Memory B cell (primary cell): ENCODE results near the gene C17orf75.
"Not testable (repeated sequence)": the region's sequence is repeated elsewhere in the genome, so short reads cannot be mapped to it uniquely, and the experiment has no call there.

ENCODE experiments used
- ATAC-seq: fragments of 150-1000 bp; cut with Tn5 transposase; 2 replicates; pipeline ENCODE4 v1.10.0; 2021; ENCODE audit warnings: low read depth, mild to moderate bottlenecking, moderate library complexity
- DNase-seq, 2 donors: peaks; one replicate each; pipeline ENCODE4 v3.0.0; 2022; ENCODE audit warnings: low spot score in 2 of 2
- H3K27ac Mint-ChIP-seq: one replicate; pipeline ENCODE4 v1.8.0; 2022; ENCODE audit warnings: mild to moderate bottlenecking, moderate library complexity, mixed read lengths
- H3K27me3 Mint-ChIP-seq: one replicate; pipeline ENCODE4 v1.8.0; 2022; ENCODE audit warnings: mixed read lengths
- H3K36me3 Mint-ChIP-seq: one replicate; pipeline ENCODE4 v1.8.0; 2022; ENCODE audit warnings: mild to moderate bottlenecking, mixed read lengths
- H3K4me1 Mint-ChIP-seq: one replicate; pipeline ENCODE4 v1.8.0; 2022; ENCODE audit warnings: mixed read lengths
- H3K4me3 Mint-ChIP-seq: one replicate; pipeline ENCODE4 v1.8.0; 2022; ENCODE audit warnings: mild to moderate bottlenecking, moderate library complexity, mixed read lengths
- H3K9me3 Mint-ChIP-seq: one replicate; pipeline ENCODE4 v1.8.0; 2022; ENCODE audit warnings: mixed read lengths

Gene C17orf75

DNA sequence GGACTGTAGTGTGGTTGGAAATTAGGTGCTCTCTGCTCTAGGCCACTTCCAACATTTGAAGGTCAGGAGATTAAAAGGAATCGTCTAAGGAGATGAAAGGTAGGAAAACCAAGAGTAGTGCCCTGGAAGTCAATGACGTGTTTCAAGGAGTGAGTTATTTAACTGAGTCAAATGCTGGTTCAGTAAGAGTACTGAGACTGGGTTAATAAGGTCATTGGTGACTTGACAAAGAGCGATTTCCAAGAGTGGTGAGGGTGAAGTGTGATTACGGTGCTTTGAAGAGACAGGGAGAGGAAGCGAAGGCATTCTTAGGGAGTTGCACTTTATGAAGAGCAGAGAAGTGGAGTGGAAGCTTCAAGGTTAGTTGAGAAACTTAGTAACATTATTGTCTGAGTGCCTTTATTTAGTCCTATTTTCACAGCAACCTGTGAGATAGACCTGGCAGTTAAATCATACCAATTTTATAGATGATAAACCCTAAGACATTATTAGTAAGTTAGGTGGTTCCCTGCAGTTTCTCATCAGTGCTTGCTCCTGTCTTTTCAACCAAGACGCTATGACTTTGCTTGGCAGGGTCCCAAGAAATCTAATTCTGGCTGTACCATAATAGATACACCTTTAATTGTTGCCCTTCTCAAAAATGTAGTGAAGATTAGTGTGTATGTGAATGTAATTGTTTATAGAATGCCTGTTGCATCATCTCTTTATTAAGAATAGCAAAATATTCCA, 13.8 kb upstream of the C17orf75 start:
- DNase-seq (no peak), ATAC-seq (no peak)
- Mint-ChIP-seq H3K4me3 (peak overlapping the region; percentile 1), H3K27ac (peak overlapping the region; percentile 7), H3K36me3 (peaks cover 17% of the 10 kb centered on the region), H3K27me3 (no peaks in the 10 kb centered on the region), H3K4me1 (peaks cover 15% of the 10 kb centered on the region), H3K9me3 (no peaks in the 10 kb centered on the region)

DNA sequence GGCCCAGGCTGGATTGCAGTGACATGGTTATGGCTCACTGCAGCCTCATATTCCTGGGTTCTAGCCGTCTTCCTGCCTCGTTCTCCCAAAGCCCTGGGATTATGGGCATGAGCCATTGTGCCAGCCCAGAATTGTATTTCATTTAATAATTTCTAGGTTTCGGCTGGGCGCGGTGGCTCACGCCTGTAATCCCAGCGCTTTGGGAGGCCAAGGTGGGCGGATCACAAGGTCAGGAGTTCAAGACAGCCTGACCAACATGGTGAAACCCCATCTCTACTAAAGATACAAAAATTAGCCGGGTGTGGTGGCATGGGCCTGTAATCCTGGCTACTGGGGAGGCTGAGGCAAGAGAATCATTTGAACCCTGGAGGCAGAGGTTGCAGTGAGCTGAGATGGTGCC, 10.8 kb upstream of the C17orf75 start:
- H3K27me3 Mint-ChIP-seq, ATAC-seq, H3K4me3 Mint-ChIP-seq, DNase-seq, H3K9me3 Mint-ChIP-seq, H3K27ac Mint-ChIP-seq: not testable (repeated sequence)
- Mint-ChIP-seq H3K36me3 (peaks cover 15% of the 10 kb centered on the region), H3K4me1 (peaks cover 19% of the 10 kb centered on the region)

- Mint-ChIP-seq H3K4me3 (peak overlapping the region; percentile 93), H3K27ac (peak overlapping the region; percentile 98), H3K36me3 (peaks cover 11% of the 10 kb centered on the region), H3K27me3 (no peaks in the 10 kb centered on the region), H3K9me3 (no peaks in the 10 kb centered on the region), H3K4me1 (peaks cover 15% of the 10 kb centered on the region)
- no peak for DNase-seq
- ATAC-seq, result peak; percentile 25
These were observed 8.9 kb upstream of the C17orf75 start for GRCh38 chr17:32350666-32351418.

DNA sequence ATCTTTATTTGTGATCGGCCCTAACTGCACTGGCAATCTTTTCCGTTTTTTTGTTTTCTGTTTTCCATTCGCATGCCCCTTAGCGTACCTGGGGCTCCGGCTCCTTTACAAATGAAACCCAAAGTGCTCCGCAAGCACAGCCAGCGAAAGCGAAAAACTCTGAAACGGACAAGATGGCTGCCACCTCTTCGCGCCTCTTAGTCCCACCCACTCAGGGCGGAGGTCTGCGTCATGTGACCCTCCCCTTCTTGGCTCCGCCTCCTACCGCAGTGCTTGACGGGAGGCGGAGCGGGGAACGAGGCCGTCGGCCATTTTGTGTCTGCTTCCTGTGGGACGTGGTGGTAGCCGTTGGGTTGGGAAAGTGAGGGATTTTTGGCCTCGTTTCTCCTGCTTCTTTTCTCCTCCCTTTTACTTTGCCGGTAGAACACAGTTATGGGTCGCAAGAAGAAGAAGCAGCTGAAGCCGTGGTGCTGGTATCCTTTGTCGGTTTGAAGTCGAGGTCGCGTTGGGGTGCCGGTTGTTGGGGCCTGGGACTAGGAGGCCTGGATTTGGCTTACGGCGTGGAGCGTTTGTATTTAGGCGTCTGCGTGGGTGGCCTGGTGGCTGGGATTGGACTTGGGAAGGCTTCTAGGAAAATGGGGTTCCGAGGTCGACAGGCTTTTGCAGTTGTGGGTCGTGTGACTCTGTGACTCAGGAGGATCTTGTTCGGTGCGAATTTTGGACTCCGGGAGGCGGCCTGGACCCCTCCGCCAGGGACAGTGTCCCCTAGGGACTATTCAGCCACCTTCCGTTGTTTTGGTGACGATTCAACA, 8.1 kb upstream of the C17orf75 start, which contains the start of gene ZNF207:
Gene ZNF207, plus strand, starts transcription at position 304 of the 812 bp plus-strand sequence. Its CDS starts 129 bp downstream, at position 433.
- peak; percentile 87 to 96 for DNase-seq
- Mint-ChIP-seq H3K27me3 (no peaks in the 10 kb centered on the region), H3K4me3 (peak within 1 kb of the TSS; percentile 93), H3K27ac (peak within 1 kb of the TSS; percentile 98), H3K4me1 (peaks cover 8% of the 10 kb centered on the region), H3K9me3 (no peaks in the 10 kb centered on the region), H3K36me3 (peaks cover 5% of the 10 kb centered on the region)
- peak; percentile 94 for ATAC-seq

- Mint-ChIP-seq H3K27ac (peak overlapping the region; percentile 98), H3K27me3 (no peaks in the 10 kb centered on the region), H3K36me3 (peaks cover 2% of the 10 kb centered on the region), H3K4me1 (peaks cover 4% of the 10 kb centered on the region), H3K9me3 (no peaks in the 10 kb centered on the region), H3K4me3 (peak overlapping the region; percentile 93)
- ATAC-seq (no peak), DNase-seq (no peak)
These were observed 7.5 kb upstream of the C17orf75 start for GRCh38 chr17:32349503-32349853.

GRCh38 chr17:32348483-32348800, 6.5 kb upstream of the C17orf75 start:
- ATAC-seq (no peak), DNase-seq (no peak)
- Mint-ChIP-seq H3K27ac (no peak overlapping the region), H3K4me3 (peak overlapping the region; percentile 21), H3K4me1 (peaks cover 4% of the 10 kb centered on the region), H3K27me3 (no peaks in the 10 kb centered on the region), H3K36me3 (peaks cover 2% of the 10 kb centered on the region), H3K9me3 (no peaks in the 10 kb centered on the region)

- no peaks in the 10 kb centered on the region for H3K27me3 Mint-ChIP-seq
- ATAC-seq (no peak), DNase-seq (no peak)
- H3K4me3 Mint-ChIP-seq, result no peak overlapping the region
- peaks cover 2% of the 10 kb centered on the region for H3K36me3 Mint-ChIP-seq
- H3K4me1 Mint-ChIP-seq, result peaks cover 12% of the 10 kb centered on the region
- no peak overlapping the region for H3K27ac Mint-ChIP-seq
- H3K9me3 Mint-ChIP-seq, result no peaks in the 10 kb centered on the region
These were observed 4.1 kb upstream of the C17orf75 start for GRCh38 chr17:32345951-32346600.

DNA sequence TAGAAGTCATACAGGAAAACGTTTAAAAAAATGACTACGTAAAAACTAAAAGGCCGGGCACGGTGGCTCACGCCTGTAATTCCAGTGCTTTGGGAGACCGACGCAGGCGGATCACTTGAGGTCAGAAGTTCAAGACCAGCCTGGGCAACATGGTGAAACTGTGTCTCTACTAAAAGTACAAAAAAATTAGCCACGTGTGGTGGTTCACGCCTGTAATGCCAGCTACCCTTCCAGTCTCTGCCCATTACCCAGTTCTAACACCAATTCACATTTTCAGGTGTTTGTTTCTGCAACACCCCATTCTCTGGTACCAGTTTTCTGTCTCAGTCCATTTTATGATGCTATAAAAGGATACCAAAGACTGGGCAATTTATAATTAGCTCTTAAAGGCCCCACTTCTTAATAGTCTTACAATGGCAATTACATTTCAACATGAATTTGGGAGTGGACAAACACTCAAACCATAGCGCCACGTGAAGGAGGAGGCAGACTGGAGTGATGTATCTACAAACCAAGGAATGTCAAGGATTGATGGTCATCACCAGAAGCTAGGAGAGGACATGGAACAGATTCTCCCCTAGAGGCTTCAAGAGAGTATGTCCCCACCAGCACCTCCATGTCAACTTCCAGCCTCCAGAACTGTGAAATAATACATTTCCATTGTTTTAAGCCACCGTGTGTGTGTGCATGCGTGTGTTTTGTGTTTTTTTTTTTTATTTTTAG, 791 bp upstream of the C17orf75 start:
- DNase-seq (no peak), ATAC-seq (no peak)
- Mint-ChIP-seq H3K9me3 (no peaks in the 10 kb centered on the region), H3K4me3 (peak overlapping the region; percentile 61), H3K27me3 (no peaks in the 10 kb centered on the region), H3K27ac (peak overlapping the region; percentile 94), H3K4me1 (peaks cover 11% of the 10 kb centered on the region), H3K36me3 (peaks cover 2% of the 10 kb centered on the region)

DNA sequence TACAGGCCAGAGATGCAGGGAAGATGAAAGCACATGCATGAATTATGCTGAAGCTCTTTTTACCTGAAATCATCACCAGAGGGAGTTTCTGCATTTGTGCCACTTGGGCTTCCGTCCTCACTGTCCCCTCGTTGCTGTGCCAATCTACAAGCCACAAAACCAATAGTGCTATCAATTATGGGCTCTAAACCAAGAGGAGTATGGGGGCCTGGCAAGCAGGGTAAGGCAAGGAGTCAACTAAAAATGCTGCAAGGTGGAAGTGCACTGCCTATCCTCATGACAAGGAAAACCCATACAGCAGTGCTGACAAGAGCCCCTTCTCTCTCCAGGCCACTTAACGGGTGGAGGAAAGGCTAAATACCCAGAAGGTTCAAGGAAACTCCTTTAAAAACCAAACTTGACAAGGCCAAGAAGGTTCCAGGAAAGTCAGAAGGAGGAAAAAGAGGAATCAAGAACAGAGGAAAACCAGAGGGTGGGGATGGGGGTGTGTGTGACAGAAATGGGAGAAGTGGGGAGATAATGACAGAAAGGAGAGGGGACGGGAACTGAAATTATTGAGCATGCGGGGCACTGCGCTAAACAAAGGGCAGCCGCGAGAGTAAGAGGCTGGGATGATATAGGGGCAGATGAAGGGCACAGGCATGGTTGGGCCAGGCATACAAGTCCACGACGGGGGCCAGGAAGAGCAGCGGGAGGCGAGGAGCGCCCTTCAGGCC, 674 bp downstream of the C17orf75 start:
- peak overlapping the region; percentile 98 for H3K4me3 Mint-ChIP-seq
- peak; percentile 52 for ATAC-seq
- H3K36me3 Mint-ChIP-seq, result peaks cover 2% of the 10 kb centered on the region
- H3K27ac Mint-ChIP-seq, result peak overlapping the region; percentile 94
- H3K4me1 Mint-ChIP-seq, result peaks cover 11% of the 10 kb centered on the region
- no peaks in the 10 kb centered on the region for H3K27me3 Mint-ChIP-seq
- DNase-seq, result peak; percentile 25 to 37
- no peaks in the 10 kb centered on the region for H3K9me3 Mint-ChIP-seq

DNA sequence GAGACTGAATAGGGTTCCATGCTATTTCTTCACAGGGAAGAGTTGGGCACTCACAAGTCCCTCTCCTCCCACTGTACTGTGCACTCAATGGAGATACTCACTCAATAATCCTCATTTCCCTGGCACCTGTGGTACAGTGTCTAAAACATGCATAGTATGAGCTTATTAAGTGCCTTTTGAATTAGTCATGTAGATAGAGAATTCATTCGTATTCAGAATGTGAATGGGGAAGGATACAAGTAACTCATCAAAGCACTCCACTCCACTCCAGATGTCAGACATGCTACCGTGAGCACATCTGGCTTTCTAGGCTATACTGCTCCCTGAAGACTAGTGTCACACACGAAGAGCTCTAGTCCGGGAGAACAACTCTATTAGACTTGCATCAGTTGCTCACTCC, 6.3 kb downstream of the C17orf75 start:
- Mint-ChIP-seq H3K9me3 (no peaks in the 10 kb centered on the region), H3K27ac (no peak overlapping the region), H3K27me3 (no peaks in the 10 kb centered on the region), H3K36me3 (peaks cover 20% of the 10 kb centered on the region), H3K4me1 (no peaks in the 10 kb centered on the region), H3K4me3 (no peak overlapping the region)
- no peak for ATAC-seq
- no peak for DNase-seq

GRCh38 chr17:32335046-32335445, 6.9 kb downstream of the C17orf75 start:
- H3K36me3 Mint-ChIP-seq, result peaks cover 19% of the 10 kb centered on the region
- no peak overlapping the region for H3K4me3 Mint-ChIP-seq
- ATAC-seq (no peak), DNase-seq (no peak)
- no peaks in the 10 kb centered on the region for H3K4me1 Mint-ChIP-seq
- H3K27me3 Mint-ChIP-seq, result no peaks in the 10 kb centered on the region
- no peak overlapping the region for H3K27ac Mint-ChIP-seq
- no peaks in the 10 kb centered on the region for H3K9me3 Mint-ChIP-seq

DNA sequence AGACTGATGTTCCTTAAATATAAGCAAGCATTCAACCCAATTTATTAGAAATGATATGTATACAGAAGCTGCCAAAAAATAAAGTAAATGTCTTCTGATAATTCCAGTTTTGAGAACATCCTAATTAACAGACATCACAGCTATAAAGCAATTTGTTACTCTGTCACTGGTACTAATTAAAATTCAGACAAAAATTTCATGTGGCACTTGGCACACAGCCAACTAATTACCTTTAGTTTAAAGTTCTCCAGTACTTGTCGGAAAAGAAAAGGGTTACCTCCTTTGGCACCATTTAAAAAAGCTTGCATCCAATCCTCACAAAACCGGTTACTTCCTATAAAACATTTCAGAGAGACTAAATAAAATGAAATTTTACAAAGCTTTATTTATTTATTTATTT, 8.8 kb downstream of the C17orf75 start:
- H3K4me1 Mint-ChIP-seq, result no peaks in the 10 kb centered on the region
- H3K27me3 Mint-ChIP-seq, result no peaks in the 10 kb centered on the region
- H3K27ac Mint-ChIP-seq, result no peak overlapping the region
- no peaks in the 10 kb centered on the region for H3K9me3 Mint-ChIP-seq
- H3K36me3 Mint-ChIP-seq, result peaks cover 18% of the 10 kb centered on the region
- H3K4me3 Mint-ChIP-seq, result no peak overlapping the region
- DNase-seq (no peak), ATAC-seq (no peak)
